ENCODE data around the gene SEL1L3. TPM values are rescaled to one million over a fixed set of nuclear protein-coding genes. Genes with fewer than 3 reads are reported as not detected.

SEL1L3 gene
- total and polyA plus RNA-seq, 7 donors = 1.0 to 4.3 (median 1.6) TPM

DNA sequence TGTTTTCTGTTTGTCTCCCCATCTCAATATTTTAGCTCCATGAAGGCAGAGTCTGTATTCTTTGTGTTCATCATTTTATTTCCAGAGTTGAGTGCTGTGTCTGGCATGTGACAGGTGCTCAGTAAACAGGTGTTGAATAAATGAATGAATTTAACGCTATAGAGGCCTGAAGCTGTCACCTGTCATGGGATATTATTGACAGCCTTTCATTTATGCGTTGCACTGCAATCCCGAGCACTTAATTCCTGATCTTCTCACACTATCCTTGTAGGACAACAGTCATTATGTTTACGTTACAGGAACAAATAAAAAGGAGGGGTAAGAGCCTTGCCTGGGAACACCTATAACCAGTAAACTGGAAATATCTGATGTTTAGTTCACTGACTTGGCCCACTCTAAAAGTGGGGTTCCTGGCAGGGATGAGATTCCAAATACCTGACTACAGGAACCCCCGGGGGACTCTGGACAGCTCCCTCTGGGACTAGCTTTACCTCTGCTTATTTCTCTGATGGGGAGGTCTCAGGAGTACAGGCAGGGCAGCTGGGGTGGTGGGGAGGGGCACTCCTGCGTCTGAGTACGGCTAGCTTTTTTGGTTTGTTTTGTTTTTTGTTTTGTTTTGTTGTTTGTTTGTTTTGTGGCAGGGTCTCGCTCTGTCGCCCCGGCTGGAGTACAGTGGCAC, 36.6 kb downstream of the SEL1L3 start:
- Histone ChIP-seq H3K4me1 (no peaks in the 10 kb centered on the region), H3K27me3 (ENCODE audit: insufficient read depth in 3 of 3, low read length in 2 of 3) (no peaks in the 10 kb centered on the region), H3K9me3 (no peaks in the 10 kb centered on the region), H3K36me3 (ENCODE audit: insufficient read depth in 1 of 2, low read depth in 1 of 2) (no peaks in the 10 kb centered on the region), H3K27ac (no peak overlapping the region), H3K4me3 (no peak overlapping the region)
- no peak for ATAC-seq
- intact Hi-C loops (cut with DNase I) = no loop called here
- no peak for DNase-seq
- 80 to 85% (median 81%) methylated on average over 10 of the region's 10 CpGs for WGBS, 3 donors
- TF ChIP-seq, protein P1, sequence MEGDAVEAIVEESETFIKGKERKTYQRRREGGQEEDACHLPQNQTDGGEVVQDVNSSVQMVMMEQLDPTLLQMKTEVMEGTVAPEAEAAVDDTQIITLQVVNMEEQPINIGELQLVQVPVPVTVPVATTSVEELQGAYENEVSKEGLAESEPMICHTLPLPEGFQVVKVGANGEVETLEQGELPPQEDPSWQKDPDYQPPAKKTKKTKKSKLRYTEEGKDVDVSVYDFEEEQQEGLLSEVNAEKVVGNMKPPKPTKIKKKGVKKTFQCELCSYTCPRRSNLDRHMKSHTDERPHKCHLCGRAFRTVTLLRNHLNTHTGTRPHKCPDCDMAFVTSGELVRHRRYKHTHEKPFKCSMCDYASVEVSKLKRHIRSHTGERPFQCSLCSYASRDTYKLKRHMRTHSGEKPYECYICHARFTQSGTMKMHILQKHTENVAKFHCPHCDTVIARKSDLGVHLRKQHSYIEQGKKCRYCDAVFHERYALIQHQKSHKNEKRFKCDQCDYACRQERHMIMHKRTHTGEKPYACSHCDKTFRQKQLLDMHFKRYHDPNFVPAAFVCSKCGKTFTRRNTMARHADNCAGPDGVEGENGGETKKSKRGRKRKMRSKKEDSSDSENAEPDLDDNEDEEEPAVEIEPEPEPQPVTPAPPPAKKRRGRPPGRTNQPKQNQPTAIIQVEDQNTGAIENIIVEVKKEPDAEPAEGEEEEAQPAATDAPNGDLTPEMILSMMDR (IDR thresholded peaks at IDR 0.05) = no peak

DNA sequence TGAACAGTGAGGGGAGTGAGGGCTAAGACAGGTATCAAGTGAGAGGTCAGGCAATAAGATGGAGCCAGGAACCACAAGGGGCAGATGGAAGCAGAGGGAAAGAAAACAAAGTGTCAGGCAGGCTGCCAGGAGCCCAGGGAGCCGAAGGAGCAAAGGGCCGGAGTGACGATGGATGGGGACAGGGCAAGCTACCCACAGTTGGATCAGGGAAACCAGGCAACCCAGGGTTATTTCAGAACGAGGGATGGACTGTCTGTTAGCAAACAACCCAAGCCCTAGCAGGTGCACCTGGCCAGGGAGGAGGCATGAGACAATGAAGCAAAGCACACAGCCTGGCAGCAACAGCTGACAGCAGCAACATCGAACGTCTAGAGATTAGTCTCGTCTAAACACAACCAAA, 39.2 kb downstream of the SEL1L3 start:
- H3K9me3 ChIP-seq = no peaks in the 10 kb centered on the region
- H3K27me3 ChIP-seq (ENCODE audit: insufficient read depth in 3 of 3, low read length in 2 of 3) = no peaks in the 10 kb centered on the region
- intact Hi-C loops (cut with DNase I) = no loop called here
- H3K27ac ChIP-seq = no peak overlapping the region
- TF ChIP-seq, protein P1 (IDR thresholded peaks at IDR 0.05) = no peak
- no peak for ATAC-seq
- H3K36me3 ChIP-seq (ENCODE audit: insufficient read depth in 1 of 2, low read depth in 1 of 2) = no peaks in the 10 kb centered on the region
- 40 to 56% (median 42%) methylated on average over 7 of the region's 7 CpGs for WGBS, 3 donors
- no peaks in the 10 kb centered on the region for H3K4me1 ChIP-seq
- H3K4me3 ChIP-seq = no peak overlapping the region
- DNase-seq = no peak

DNA sequence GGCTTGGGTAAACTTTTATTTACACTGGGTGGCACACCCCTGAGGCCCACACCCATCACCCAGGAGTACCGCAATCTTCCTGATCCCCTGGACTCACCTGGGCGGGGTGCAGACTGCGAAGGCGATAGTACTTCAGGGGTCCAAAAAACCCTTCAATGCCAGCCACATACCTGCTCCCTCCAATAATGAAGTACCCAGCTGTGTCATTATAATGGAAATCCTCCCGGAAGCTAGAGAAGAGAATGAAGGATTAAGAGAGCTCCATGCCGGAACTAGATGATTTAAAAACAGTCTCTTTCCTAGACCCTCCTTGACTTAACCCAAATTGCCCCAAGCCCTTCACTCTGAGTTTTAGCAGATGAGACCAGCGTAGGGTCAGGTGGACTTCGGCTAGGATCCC, 40.9 kb downstream of the SEL1L3 start:
- TF ChIP-seq, protein P1 (IDR thresholded peaks at IDR 0.05) = no peak
- H3K36me3 ChIP-seq (ENCODE audit: insufficient read depth in 1 of 2, low read depth in 1 of 2) = peaks cover 0 to 4% of the 10 kb centered on the region in 2 donors
- no peaks in the 10 kb centered on the region for H3K9me3 ChIP-seq
- H3K27ac ChIP-seq = no peak overlapping the region
- WGBS, 3 donors = 92 to 94% (median 93%) methylated on average over 8 of the region's 8 CpGs
- no peaks in the 10 kb centered on the region for H3K4me1 ChIP-seq
- H3K4me3 ChIP-seq = no peak overlapping the region
- DNase-seq = no peak
- intact Hi-C loops (cut with DNase I) = no loop called here
- no peaks in the 10 kb centered on the region for H3K27me3 ChIP-seq (ENCODE audit: insufficient read depth in 3 of 3, low read length in 2 of 3)
- ATAC-seq = no peak

DNA sequence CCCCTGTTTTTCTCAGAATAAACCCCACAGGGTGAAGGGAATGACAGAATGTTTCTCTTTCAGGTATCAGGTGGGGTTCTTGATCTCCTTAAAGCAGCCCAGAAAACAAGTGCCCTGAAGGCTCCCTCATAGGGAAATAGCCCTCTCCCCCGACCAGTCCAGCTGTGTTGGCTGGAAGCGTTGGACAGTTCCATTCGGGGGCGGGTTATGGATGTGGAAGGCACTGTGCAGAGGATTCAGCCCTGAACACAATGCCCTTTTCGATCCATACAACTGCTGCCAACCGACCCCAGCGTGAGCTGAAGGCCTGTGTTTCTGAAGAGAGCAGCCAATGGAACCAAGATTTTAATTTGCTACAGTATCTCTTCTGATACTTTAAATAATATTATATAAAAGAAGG, 41.5 kb downstream of the SEL1L3 start:
- peaks cover 0 to 4% of the 10 kb centered on the region in 2 donors for H3K36me3 ChIP-seq (ENCODE audit: insufficient read depth in 1 of 2, low read depth in 1 of 2)
- H3K27ac ChIP-seq = no peak overlapping the region
- DNase-seq (no peak), ATAC-seq (no peak)
- H3K27me3 ChIP-seq (ENCODE audit: insufficient read depth in 3 of 3, low read length in 2 of 3) = no peaks in the 10 kb centered on the region
- no peaks in the 10 kb centered on the region for H3K9me3 ChIP-seq
- intact Hi-C loops (cut with DNase I) = no loop called here
- no peak overlapping the region for H3K4me3 ChIP-seq
- H3K4me1 ChIP-seq = no peaks in the 10 kb centered on the region
- TF ChIP-seq, protein P1 (IDR thresholded peaks at IDR 0.05) = no peak
- WGBS, 3 donors = 46 to 64% (median 48%) methylated on average over 7 of the region's 7 CpGs

DNA sequence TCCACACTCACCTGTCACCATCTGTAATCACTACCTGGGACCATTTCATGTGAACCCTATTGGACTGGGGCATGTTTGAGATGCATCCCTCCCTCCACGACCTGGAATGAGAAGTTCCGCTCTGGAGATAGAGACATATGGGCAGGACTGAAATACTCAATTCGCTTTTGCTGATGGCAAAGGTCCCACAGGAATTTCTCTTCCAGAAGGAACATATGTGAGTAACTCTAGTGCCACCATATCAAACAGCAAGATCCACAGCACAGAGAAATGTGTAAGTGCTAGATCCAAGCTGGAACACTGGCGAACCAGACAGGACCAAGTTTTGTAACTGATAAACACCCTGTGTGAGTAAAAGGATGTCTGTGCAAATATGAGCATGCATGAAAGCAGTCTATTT, 43.9 kb downstream of the SEL1L3 start:
- ATAC-seq (no peak), DNase-seq (no peak)
- Histone ChIP-seq H3K27ac (no peak overlapping the region), H3K4me3 (no peak overlapping the region), H3K4me1 (peaks cover 7% of the 10 kb centered on the region), H3K27me3 (ENCODE audit: insufficient read depth in 3 of 3, low read length in 2 of 3) (no peaks in the 10 kb centered on the region), H3K9me3 (no peaks in the 10 kb centered on the region), H3K36me3 (ENCODE audit: insufficient read depth in 1 of 2, low read depth in 1 of 2) (peaks cover 0 to 4% of the 10 kb centered on the region in 2 donors)
- TF ChIP-seq, protein P1 (IDR thresholded peaks at IDR 0.05) = no peak
- 61 to 67% (median 62%) methylated on average over 4 of the region's 4 CpGs for WGBS, 3 donors
- intact Hi-C loops (cut with DNase I) = no loop called here
